ENCODE results near the gene ANKRD13D.
A peak's percentile ranks its signal among the peaks of the same experiment; 100 is the strongest.

ANKRD13D gene

DNA sequence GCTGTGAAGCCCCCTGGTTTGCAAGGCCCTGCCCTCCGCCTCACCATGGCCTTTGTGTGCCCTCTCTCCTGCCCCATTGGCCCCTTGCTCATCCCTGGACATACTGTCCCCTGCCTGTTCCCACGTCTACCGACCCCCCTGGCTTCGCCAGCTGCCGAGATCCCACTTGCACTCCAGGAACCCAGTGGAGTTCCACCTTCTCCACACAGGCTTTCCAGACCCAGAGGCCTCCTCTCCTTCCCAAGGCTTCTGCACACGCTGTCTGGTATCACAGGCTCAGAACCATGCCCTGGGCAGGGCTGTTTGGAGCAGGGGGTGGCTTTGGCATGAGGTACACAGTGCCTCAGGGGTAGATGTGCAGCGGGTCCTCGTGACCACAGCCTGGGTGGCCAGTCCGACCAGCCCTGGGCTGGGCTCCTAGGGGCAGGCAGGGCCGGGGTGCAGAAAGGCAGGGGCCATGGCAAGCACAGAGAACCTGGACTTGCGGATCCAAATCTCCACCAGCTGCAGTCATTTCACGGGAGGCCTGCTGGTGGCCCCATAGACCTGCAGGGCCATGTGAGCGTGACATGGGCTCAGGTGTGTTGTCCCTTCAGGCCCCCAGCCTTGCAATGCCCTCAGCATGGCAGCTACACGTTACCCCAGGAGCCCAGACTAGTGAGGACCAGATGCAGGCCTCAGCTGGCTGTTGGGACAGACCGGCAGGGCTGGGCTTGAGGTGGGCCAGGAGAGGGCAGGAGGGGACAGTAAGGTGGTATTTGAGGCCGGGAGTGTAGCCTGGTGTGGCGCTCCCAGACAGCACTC is 13.3 kb upstream of the ANKRD13D start:
- peak overlapping the region; percentile 73 for H3K27ac Mint-ChIP-seq

DNA sequence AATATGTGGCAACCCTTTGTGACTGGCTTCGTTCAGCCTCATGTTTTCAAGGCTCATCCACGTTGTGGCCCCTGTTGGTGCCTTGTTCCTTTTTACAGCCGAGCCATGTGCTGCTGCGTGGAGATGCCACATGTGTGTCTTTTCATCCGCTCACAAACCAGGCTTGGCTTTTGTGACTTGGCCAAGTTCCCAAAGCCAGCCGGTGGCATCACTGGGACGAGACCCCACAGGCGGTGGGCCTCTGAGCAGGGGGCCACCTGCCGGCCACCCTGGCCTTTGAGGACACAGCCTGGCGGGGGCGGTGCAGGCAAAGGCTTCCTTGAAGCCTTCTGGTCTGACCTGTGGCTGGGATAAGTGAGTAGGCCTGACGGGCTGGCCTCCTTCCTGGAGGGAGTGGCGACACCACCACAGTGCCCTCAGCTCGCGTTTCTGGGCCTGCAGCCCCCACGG is 12.3 kb upstream of the ANKRD13D start:
- H3K36me3 Mint-ChIP-seq: peaks cover 18% of the 10 kb centered on the region
- no peak for DNase-seq (ENCODE audit: low spot score in 2 of 2)
- no peaks in the 10 kb centered on the region for H3K27me3 Mint-ChIP-seq
- H3K9me3 Mint-ChIP-seq: no peaks in the 10 kb centered on the region
- H3K4me3 Mint-ChIP-seq: peak overlapping the region; percentile 79
- peak overlapping the region; percentile 73 for H3K27ac Mint-ChIP-seq
- peaks cover 47% of the 10 kb centered on the region for H3K4me1 Mint-ChIP-seq
- no peak for ATAC-seq (ENCODE audit: low read depth)

More for the DNA sequence above, 13.3 kb upstream of the ANKRD13D start:
- DNase-seq (ENCODE audit: low spot score in 2 of 2) (no peak), ATAC-seq (ENCODE audit: low read depth) (no peak)
- Mint-ChIP-seq H3K4me1 (peaks cover 56% of the 10 kb centered on the region), H3K9me3 (no peaks in the 10 kb centered on the region), H3K36me3 (peaks cover 22% of the 10 kb centered on the region), H3K27me3 (no peaks in the 10 kb centered on the region), H3K4me3 (peak overlapping the region; percentile 74)

DNA sequence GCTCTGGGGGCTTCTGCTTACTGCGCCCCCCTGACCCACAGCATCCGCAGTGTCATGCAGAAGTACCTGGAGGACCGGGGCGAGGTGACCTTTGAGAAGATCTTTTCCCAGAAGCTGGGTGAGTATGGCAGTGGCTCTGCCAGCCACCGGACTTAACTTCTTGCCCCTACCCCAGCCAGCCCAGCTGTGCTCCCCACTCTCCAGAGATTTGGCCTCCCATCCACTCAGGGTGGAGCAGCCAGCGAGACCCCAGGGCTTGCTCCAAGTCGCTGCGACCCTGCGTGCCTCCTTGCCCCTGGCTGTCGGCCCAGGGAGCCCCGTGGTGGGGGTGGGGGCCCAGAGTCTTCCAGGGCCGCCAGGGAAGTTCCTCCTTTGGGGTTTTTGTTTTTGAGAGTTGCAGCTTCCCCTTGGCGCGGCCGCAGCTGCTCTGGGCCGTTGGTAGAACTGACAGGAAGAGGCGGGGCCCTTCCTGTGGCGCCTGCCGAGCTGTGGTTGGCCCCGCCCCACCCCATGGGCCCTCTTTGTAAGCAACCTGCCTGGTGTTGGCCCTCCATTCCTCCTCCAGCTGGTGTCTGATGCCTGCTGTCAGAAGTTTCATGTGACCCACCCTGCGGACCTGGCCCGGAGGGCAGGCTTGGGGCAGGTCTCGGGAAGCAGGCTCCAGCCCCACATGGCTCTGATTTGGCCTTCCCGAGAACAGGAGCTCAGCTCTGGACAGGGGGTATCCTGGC is 11.7 kb upstream of the ANKRD13D start:
- DNase-seq (ENCODE audit: low spot score in 2 of 2) (peak; percentile 85 to 91), ATAC-seq (ENCODE audit: low read depth) (peak; percentile 96)
- no peaks in the 10 kb centered on the region for H3K9me3 Mint-ChIP-seq
- peak overlapping the region; percentile 79 for H3K4me3 Mint-ChIP-seq
- H3K27me3 Mint-ChIP-seq: no peaks in the 10 kb centered on the region
- peaks cover 41% of the 10 kb centered on the region for H3K4me1 Mint-ChIP-seq
- H3K27ac Mint-ChIP-seq: peak overlapping the region; percentile 73
- peaks cover 21% of the 10 kb centered on the region for H3K36me3 Mint-ChIP-seq

DNA sequence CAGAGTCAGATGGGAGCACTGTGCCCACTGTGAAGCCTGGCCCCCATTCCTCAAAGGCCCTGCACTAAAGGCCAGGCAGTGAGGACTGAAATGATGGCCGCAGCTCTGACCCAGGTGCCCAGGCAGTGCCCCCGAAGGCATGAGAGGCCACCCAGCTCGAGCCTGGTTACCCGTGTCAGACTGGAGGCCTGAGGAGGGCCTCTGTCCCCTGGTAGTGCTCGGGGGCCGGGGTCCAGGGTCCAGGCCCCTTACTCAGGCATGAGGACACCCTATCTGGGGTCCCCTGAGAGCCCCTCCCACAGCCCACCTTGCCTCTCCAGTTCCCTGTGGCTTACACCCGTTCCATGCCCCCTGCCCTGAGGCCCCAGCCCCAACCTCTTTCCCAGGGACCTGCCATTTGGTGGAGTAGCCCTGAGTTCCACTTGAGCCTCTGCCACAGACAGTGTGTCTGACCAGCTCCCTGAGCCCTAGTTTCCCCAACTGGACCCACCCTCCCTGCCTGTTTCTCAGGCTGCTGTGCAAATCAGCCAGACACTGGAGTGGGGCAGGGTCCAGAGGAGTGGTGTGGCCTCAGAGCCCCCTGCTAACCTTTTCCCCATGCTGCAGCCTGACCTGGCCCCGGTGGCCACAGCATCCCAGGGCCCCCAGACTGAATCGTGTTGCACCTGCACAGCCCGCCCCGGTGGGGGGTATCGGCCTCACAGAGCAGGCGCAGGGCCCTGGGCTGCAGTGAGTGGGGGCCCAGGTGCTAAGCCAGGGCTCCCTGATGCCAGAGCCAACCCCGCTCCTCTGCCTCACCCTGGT is 10.8 kb upstream of the ANKRD13D start:
- peaks cover 23% of the 10 kb centered on the region for H3K36me3 Mint-ChIP-seq
- peaks cover 36% of the 10 kb centered on the region for H3K4me1 Mint-ChIP-seq
- no peaks in the 10 kb centered on the region for H3K9me3 Mint-ChIP-seq

DNA sequence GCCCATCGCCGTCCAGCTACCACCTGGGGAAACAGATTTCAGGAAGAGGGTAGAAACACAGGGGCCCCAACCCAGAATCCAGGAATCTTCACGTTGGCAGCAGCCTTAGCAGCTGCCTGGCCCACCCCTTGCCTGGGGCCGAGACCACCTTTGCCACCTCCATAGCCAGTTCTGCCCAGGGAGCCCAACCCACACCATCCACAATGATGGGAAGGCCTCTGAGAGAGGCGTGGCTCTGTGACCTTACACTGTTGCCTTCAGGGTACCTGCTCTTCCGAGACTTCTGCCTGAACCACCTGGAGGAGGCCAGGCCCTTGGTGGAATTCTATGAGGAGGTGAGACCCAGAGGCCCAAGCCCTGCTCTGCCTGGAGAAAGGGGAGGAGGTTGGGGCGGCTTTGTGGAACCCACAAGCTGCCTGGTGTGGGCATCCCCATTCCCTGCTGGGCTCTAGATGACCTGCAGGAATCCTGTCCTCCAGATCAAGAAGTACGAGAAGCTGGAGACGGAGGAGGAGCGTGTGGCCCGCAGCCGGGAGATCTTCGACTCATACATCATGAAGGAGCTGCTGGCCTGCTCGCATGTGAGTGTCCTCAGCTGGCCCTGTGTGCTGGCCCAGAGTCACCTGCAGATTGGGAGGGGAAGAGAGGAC is 10.0 kb upstream of the ANKRD13D start:
- ATAC-seq (ENCODE audit: low read depth): no peak
- Mint-ChIP-seq H3K36me3 (peaks cover 23% of the 10 kb centered on the region), H3K27ac (peak overlapping the region; percentile 73), H3K27me3 (no peaks in the 10 kb centered on the region), H3K4me3 (peak overlapping the region; percentile 37), H3K4me1 (peaks cover 36% of the 10 kb centered on the region), H3K9me3 (no peaks in the 10 kb centered on the region)
- DNase-seq (ENCODE audit: low spot score in 2 of 2): no peak

More for the DNA sequence above, 10.8 kb upstream of the ANKRD13D start:
- H3K27me3 Mint-ChIP-seq: no peaks in the 10 kb centered on the region
- peak overlapping the region; percentile 73 for H3K27ac Mint-ChIP-seq
- no peak for DNase-seq (ENCODE audit: low spot score in 2 of 2)
- peak overlapping the region; percentile 79 for H3K4me3 Mint-ChIP-seq
- no peak for ATAC-seq (ENCODE audit: low read depth)

DNA sequence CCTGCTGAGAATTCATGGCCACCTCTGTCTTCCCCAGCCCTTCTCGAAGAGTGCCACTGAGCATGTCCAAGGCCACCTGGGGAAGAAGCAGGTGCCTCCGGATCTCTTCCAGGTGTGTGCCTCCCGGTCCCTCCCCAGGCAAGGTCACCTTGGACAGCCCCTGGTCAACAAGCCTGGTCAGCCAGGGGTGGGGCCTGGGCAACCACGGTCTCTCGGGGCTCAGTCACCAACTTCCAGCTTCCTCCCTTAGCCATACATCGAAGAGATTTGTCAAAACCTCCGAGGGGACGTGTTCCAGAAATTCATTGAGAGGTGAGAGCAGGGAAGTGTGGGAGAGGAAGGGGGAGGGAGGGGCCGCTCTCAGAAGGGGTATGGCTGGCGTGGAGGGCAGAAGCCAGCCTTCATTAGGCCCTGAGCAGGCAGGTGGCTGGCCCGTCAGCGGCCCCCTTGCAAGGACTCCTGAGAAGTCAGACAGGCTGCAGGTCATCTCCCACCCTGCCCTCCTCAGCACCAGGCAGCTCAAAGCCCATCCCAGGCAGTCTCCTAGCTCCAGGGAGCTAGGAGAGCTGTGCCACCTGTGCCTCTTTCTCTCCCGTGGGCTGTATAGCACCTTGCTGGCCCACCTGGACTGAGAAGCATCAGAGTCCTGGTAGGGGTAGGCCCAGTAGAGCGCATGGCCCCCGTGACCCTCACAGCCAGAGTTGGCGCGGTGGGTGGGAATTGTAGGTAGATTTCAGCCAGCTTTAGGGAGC is 9.3 kb upstream of the ANKRD13D start:
- Mint-ChIP-seq H3K27me3 (no peaks in the 10 kb centered on the region), H3K4me3 (peak overlapping the region; percentile 29), H3K36me3 (peaks cover 21% of the 10 kb centered on the region), H3K27ac (peak overlapping the region; percentile 73), H3K9me3 (no peaks in the 10 kb centered on the region), H3K4me1 (peaks cover 31% of the 10 kb centered on the region)
- DNase-seq (ENCODE audit: low spot score in 2 of 2) (no peak), ATAC-seq (ENCODE audit: low read depth) (no peak)

DNA sequence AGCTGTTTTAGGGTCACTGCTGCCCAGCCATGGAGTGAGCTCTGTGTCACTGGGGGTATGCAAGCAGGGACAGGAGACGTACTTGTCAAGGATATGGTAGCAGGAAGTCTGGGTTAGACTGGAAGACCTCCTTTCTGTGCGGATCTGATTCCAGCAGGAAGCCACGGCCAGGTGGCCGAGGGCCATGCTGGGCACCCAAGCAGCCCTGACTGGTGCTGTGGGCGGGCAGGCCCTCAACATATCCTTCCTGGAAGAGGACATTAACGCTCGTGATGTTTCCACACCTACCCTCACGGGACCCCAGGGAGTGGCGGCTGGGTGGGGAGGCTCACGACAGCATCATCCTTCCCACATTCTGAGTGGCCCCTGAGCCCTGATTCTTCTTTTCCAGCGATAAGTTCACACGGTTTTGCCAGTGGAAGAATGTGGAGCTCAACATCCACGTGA is 8.7 kb upstream of the ANKRD13D start:
- H3K27me3 Mint-ChIP-seq: no peaks in the 10 kb centered on the region
- no peak for ATAC-seq (ENCODE audit: low read depth)
- no peaks in the 10 kb centered on the region for H3K9me3 Mint-ChIP-seq
- DNase-seq (ENCODE audit: low spot score in 2 of 2): no peak
- peaks cover 30% of the 10 kb centered on the region for H3K4me1 Mint-ChIP-seq
- peak overlapping the region; percentile 29 for H3K4me3 Mint-ChIP-seq
- H3K36me3 Mint-ChIP-seq: peaks cover 21% of the 10 kb centered on the region
- H3K27ac Mint-ChIP-seq: peak overlapping the region; percentile 73

DNA sequence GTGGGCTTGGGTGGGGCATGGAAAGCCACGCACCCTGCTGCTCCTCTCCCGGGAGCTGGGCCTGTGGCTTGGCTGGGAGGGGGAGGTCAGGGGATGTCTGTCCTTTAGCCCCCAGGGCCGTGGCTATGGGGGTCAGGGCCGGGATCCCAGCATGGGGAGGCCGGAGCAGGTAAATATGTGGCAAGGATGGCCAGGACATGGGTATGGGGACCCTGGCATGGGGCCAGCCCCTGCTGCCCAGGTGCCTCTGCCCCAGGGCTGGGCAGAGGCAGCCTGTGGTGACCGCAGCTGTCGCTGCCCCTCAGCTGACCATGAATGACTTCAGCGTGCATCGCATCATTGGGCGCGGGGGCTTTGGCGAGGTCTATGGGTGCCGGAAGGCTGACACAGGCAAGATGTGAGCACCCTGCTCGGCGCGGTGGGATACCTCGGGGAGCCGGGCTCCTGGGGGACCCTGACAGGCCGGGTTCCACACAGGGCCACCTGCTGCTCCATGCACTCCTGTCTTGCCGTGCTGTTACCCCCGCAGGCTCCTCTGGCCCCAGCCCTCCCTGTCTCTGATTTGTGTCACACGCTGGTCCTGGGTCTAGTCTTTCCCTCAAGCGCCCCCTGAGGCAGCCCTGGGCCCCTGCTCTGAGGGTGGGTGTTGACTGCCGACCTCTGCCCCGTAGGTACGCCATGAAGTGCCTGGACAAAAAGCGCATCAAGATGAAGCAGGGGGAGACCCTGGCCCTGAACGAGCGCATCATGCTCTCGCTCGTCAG is 8.1 kb upstream of the ANKRD13D start:
- no peaks in the 10 kb centered on the region for H3K9me3 Mint-ChIP-seq
- DNase-seq (ENCODE audit: low spot score in 2 of 2) (no peak), ATAC-seq (ENCODE audit: low read depth) (no peak)
- no peak overlapping the region for H3K4me3 Mint-ChIP-seq
- peaks cover 17% of the 10 kb centered on the region for H3K36me3 Mint-ChIP-seq
- no peaks in the 10 kb centered on the region for H3K27me3 Mint-ChIP-seq
- peak overlapping the region; percentile 31 for H3K27ac Mint-ChIP-seq
- H3K4me1 Mint-ChIP-seq: peaks cover 24% of the 10 kb centered on the region

DNA sequence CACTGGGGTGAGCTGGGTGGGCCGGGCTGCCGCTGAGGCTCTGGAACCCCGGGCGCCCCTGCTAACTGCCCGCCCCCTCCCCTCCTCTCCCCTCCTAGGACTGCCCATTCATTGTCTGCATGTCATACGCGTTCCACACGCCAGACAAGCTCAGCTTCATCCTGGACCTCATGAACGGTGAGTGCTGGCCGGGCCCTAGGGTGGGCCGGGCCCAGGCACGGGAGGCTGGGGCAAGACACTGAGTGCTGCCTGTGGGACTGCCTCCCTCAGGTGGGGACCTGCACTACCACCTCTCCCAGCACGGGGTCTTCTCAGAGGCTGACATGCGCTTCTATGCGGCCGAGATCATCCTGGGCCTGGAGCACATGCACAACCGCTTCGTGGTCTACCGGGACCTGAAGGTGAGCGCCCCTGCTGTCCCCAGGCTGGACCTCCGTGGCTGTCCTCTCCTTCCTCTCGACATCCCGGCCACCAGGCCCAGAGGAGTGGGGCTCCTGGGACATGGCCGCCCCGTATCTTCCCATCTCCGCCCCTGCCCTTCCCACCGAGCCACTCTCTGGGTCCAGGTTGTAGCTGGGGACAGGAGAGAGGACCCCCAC is 7.5 kb upstream of the ANKRD13D start:
- ATAC-seq (ENCODE audit: low read depth): no peak
- H3K27ac Mint-ChIP-seq: no peak overlapping the region

DNA sequence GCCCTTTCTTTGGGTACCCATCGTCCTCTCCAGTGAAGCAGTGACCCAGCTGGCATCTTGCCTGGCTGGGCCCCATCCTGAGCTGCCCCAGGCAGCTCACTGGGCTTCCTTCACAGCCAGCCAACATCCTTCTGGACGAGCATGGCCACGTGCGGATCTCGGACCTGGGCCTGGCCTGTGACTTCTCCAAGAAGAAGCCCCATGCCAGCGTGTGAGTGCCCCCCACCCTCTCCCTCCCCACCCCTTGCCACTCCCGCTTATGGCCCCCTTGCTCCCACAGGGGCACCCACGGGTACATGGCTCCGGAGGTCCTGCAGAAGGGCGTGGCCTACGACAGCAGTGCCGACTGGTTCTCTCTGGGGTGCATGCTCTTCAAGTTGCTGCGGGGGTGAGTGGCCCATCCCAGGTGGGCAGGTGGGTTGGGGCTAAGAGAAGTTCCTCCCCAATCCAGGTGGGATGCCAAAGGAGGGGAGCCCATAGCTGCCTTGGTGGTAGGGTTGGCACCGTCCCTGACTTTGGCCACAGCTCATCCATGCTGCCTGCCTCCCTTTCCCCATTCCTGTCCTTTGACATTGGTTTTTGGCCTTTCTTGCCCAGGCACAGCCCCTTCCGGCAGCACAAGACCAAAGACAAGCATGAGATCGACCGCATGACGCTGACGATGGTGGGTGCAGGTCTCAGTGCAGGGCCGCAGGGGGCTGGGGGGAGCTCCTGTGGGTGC is 6.8 kb upstream of the ANKRD13D start:
- H3K4me3 Mint-ChIP-seq: no peak overlapping the region
- no peaks in the 10 kb centered on the region for H3K27me3 Mint-ChIP-seq

More for the DNA sequence above, 7.5 kb upstream of the ANKRD13D start:
- no peak for DNase-seq (ENCODE audit: low spot score in 2 of 2)
- peaks cover 16% of the 10 kb centered on the region for H3K36me3 Mint-ChIP-seq
- no peak overlapping the region for H3K4me3 Mint-ChIP-seq
- no peaks in the 10 kb centered on the region for H3K27me3 Mint-ChIP-seq
- no peaks in the 10 kb centered on the region for H3K9me3 Mint-ChIP-seq
- H3K4me1 Mint-ChIP-seq: peaks cover 21% of the 10 kb centered on the region

DNA sequence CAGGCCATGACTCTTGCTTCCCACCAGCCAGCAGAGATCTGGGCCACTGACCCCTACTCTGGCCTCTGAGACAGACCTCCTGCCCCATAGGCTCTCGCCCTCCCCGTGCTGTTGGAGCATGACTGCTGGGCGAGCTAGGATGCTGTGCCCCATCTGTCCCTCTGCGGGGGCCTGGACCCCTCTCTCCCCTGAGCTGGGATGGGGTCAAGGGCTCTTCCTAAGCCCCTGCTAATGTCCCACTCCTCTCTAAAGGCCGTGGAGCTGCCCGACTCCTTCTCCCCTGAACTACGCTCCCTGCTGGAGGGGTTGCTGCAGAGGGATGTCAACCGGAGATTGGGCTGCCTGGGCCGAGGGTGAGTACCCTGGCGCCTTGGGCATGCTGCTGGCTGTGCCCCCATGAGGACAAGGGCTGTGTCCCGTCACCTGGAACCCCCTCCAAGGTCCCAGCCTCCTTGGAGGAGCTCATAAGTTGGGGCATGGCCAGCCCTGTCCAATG is 6.2 kb upstream of the ANKRD13D start:
- DNase-seq (ENCODE audit: low spot score in 2 of 2) (no peak), ATAC-seq (ENCODE audit: low read depth) (no peak)
- H3K36me3 Mint-ChIP-seq: peaks cover 16% of the 10 kb centered on the region
- H3K4me1 Mint-ChIP-seq: peaks cover 27% of the 10 kb centered on the region
- H3K4me3 Mint-ChIP-seq: no peak overlapping the region
- no peaks in the 10 kb centered on the region for H3K27me3 Mint-ChIP-seq
- no peaks in the 10 kb centered on the region for H3K9me3 Mint-ChIP-seq
- H3K27ac Mint-ChIP-seq: peak overlapping the region; percentile 53

More for the DNA sequence above, 6.8 kb upstream of the ANKRD13D start:
- DNase-seq (ENCODE audit: low spot score in 2 of 2) (no peak), ATAC-seq (ENCODE audit: low read depth) (no peak)
- peak overlapping the region; percentile 53 for H3K27ac Mint-ChIP-seq
- peaks cover 26% of the 10 kb centered on the region for H3K4me1 Mint-ChIP-seq
- H3K36me3 Mint-ChIP-seq: peaks cover 15% of the 10 kb centered on the region
- H3K9me3 Mint-ChIP-seq: no peaks in the 10 kb centered on the region

Measured in memory B cell (primary cell).